MCF 10A (cell line): ENCODE data around the gene CASP9. TPM values are rescaled to one million over a fixed set of nuclear protein-coding genes. Genes with fewer than 3 reads are reported as not detected.

Source experiments
- BruUV-seq: library from RNA; stranded (reverse); fragments of 400-500 nt; replicated peaks from 2 replicates; lab custom pipeline; 2021; lab: Mats Ljungman, UMichigan
- CTCF ChIA-PET: fragments of 300-600 bp; sonication (Branson Sonifier 250); formaldehyde crosslinking; extraction: SDS; loops from one replicate; lab custom pipeline; 2021; ENCODE audit warnings: antibody characterized with exemption, inconsistent platforms; lab: Yijun Ruan, JAX
- POLR2A ChIA-PET: fragments of 300-600, 350-650 bp; sonication (Branson Sonifier 250); formaldehyde crosslinking; extraction: SDS; loops from one replicate; lab custom pipeline; 2020; ENCODE audit warnings: antibody characterized with exemption, inconsistent platforms; lab: Yijun Ruan, JAX
- DNase-seq: peaks from one replicate; pipeline ENCODE4 v3.0.0-alpha.2; 2018; ENCODE audit not compliant: unreplicated experiment
- H3K27ac Mint-ChIP-seq: one replicate; pipeline ENCODE4 v1.8.0; 2022; ENCODE audit warnings: mild to moderate bottlenecking, low read depth, mixed read lengths; ENCODE audit not compliant: unreplicated experiment
- H3K27me3 Mint-ChIP-seq: one replicate; pipeline ENCODE4 v1.8.0; 2022; ENCODE audit warnings: mixed read lengths; ENCODE audit not compliant: insufficient read depth, unreplicated experiment
- H3K36me3 Mint-ChIP-seq: one replicate; pipeline ENCODE4 v1.8.0; 2022; ENCODE audit warnings: mild to moderate bottlenecking, moderate library complexity, mixed read lengths; ENCODE audit not compliant: insufficient read depth, unreplicated experiment
- H3K4me1 Mint-ChIP-seq: one replicate; pipeline ENCODE4 v1.8.0; 2022; ENCODE audit warnings: mixed read lengths; ENCODE audit not compliant: insufficient read depth, unreplicated experiment
- H3K4me3 Mint-ChIP-seq: one replicate; pipeline ENCODE4 v1.8.0; 2022; ENCODE audit warnings: mild to moderate bottlenecking, moderate library complexity, mixed read lengths; ENCODE audit not compliant: unreplicated experiment
- H3K9me3 Mint-ChIP-seq: one replicate; pipeline ENCODE4 v1.8.0; 2022; ENCODE audit warnings: mixed read lengths; ENCODE audit not compliant: unreplicated experiment
- intact Hi-C: fragments of 100-400 bp; cut with micrococcal nuclease; formaldehyde crosslinking; loops from 2 replicates; pipeline ENCODE4 v1.14.1; 2022
- total RNA-seq: library from RNA; stranded (reverse); gene quantifications from 2 replicates; pipeline ENCODE4 v1.2.3, GENCODE V29; 2022
- TF ChIP-seq, protein P1 (sequence below): fragments of 200-600 bp; IDR thresholded peaks from one replicate; pipeline ENCODE4 v1.8.0; 2022; ENCODE audit warnings: antibody characterized with exemption, mild to moderate bottlenecking; ENCODE audit not compliant: unreplicated experiment

The CASP9 gene
- total RNA-seq, 1 experiment from 2014 or later, result 8.9 TPM

DNA sequence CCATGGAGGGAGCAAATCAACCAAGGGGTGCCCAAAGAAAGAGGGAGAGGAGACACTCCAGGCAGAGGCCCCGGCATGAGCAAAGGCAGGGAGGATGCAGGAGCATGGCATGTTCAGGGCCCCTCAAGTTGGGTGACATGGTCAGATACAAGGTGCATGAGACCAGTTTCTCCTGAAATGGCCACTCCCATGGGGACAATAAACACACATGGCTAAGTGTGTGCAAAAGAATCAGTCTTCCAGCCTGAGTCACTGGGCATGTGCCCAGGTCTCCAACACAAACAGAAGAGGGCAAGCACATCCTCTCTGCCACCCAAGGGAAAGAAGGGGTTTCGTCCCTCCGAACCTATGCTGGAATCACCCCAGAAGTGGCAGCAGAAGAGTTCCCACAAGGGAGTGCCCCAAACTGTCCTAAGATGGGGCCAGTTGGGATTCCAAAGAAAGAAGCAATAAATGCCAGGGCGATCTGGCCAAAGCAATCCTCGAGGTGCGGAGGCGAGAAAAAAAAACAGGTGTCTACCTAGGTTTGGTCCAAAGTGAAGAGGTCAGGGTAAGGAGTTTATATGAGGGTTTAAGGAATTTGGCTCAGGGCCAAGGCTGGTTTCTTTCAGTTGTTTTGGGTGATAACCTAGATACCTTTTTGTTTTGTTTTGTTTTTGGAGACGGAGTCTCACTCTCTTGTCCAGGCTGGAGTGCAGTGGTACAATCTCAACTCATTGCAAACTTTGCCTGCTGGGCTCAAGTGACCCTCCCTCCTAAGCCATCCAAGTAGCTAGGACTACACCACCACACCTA is 13.2 kb downstream of the CASP9 start:
- H3K4me1 Mint-ChIP-seq, result peaks cover 8% of the 10 kb centered on the region
- TF ChIP-seq, protein P1, sequence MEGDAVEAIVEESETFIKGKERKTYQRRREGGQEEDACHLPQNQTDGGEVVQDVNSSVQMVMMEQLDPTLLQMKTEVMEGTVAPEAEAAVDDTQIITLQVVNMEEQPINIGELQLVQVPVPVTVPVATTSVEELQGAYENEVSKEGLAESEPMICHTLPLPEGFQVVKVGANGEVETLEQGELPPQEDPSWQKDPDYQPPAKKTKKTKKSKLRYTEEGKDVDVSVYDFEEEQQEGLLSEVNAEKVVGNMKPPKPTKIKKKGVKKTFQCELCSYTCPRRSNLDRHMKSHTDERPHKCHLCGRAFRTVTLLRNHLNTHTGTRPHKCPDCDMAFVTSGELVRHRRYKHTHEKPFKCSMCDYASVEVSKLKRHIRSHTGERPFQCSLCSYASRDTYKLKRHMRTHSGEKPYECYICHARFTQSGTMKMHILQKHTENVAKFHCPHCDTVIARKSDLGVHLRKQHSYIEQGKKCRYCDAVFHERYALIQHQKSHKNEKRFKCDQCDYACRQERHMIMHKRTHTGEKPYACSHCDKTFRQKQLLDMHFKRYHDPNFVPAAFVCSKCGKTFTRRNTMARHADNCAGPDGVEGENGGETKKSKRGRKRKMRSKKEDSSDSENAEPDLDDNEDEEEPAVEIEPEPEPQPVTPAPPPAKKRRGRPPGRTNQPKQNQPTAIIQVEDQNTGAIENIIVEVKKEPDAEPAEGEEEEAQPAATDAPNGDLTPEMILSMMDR, result no peak
- no peak for DNase-seq
- no peak overlapping the region for H3K4me3 Mint-ChIP-seq
- peaks cover 17% of the 10 kb centered on the region for H3K36me3 Mint-ChIP-seq
- ChIA-PET CTCF (interaction anchor here (0.6 kb wide), 1 partner anchor 230 kb away, joined by 3 read pairs; no protein-coding TSS in a partner anchor), POLR2A (no interaction called here)
- no peaks in the 10 kb centered on the region for H3K9me3 Mint-ChIP-seq
- no peaks in the 10 kb centered on the region for H3K27me3 Mint-ChIP-seq
- intact Hi-C loops, result no loop called here
- BruUV-seq, result no TSS peak
- H3K27ac Mint-ChIP-seq, result no peak overlapping the region

DNA sequence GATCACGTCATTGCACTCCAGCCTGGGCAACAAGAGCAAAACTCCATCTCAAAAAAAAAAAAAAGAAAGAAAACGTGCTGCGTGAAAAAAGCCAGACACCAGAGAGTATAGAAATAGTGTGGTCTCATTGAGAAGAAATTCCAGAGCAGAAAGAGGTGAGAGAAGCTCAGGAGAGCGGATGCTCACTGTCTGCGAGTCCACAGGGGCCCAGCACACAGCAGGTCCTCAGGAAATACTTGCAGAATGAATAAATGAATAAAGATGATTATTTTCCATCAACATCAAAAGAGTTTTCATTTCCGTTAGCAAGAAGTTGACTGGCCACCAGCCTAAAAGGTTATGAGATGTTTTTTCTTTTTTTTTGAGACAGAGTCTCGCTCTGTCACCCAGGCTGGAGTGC is 14.4 kb downstream of the CASP9 start:
- H3K4me3 Mint-ChIP-seq, result no peak overlapping the region
- H3K4me1 Mint-ChIP-seq, result peaks cover 8% of the 10 kb centered on the region
- peaks cover 22% of the 10 kb centered on the region for H3K36me3 Mint-ChIP-seq
- no peaks in the 10 kb centered on the region for H3K9me3 Mint-ChIP-seq
- no peaks in the 10 kb centered on the region for H3K27me3 Mint-ChIP-seq
- no peak overlapping the region for H3K27ac Mint-ChIP-seq
- TF ChIP-seq, protein P1, result no peak
- intact Hi-C loops, result loop anchor here (10.0 kb wide), 1 partner anchor 75 kb away; the partner anchor contains the start of gene CTRC
- CTCF ChIA-PET, result no interaction called here
- no peak for DNase-seq
- POLR2A ChIA-PET, result no interaction called here
- no TSS peak for BruUV-seq

DNA sequence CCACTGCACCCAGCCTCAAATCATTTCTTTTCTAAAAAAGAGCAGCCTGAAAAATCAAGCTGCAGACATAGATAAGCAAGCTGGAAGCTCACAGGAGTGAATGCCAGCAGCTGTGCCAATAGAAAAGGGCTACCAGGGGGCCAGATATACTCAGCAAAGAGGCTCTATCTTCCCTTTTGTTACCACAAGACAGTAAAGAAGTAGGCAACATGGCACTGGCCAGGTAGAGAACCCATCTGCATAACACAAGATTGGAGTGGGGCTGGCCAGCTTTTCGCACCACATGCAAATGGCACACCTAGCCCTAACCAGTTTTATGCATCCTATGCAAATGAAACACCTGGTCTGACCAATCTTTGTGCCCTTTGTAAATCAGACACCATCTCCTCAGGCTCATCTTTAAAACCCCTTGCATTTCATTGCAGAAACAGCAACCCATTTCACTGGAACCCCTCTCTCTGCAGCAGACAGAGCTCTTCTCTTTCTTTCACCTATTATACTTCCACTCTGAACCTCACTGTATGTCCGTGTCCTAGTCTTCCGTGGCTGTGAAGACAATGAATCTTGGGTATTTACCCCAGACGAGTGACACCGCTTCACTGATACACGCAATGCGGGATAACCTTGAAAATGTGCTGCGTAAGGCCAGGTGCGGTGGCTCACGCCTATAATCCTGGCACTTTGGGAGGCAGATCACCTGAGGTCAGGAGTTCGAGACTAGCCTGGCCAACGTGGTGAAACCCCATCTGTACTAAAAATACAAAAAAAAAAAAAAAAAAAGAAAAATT is 15.1 kb downstream of the CASP9 start:
- POLR2A ChIA-PET, result no interaction called here
- H3K4me3 Mint-ChIP-seq, result no peak overlapping the region

More for the DNA sequence above, 15.1 kb downstream of the CASP9 start:
- no peak for DNase-seq
- CTCF ChIA-PET, result interaction anchor here (0.7 kb wide), 1 partner anchor 78 kb away, joined by 3 read pairs; no protein-coding TSS in a partner anchor
- no TSS peak for BruUV-seq
- Mint-ChIP-seq H3K36me3 (peaks cover 22% of the 10 kb centered on the region), H3K4me1 (peaks cover 8% of the 10 kb centered on the region), H3K27me3 (no peaks in the 10 kb centered on the region), H3K27ac (no peak overlapping the region), H3K9me3 (no peaks in the 10 kb centered on the region)
- TF ChIP-seq, protein P1, result no peak
- intact Hi-C loops, result loop anchor here (10.0 kb wide), 1 partner anchor 74 kb away; the partner anchor contains the start of gene CTRC
